ENCODE results near the gene IFNL4.

The IFNL4 gene

DNA sequence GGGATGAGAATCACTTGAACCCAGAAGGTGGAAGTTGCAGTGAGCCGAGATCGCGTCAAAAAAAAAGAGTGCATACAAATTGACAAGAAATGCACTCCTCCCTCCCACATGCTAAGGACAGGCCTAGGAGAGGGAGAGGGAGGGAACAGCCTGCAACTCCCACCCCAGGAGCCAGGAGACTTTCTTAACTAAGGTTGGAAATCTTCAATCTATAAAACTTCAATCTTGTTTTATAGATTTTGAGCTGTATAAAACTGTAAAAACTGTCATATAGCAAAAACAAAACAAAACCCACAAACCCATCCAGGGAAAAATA is 43.2 kb downstream of the IFNL4 start:
- Histone ChIP-seq H3K27ac (no peak overlapping the region), H3K9me3 (no peaks in the 10 kb centered on the region), H3K27me3 (peaks cover 0 to 68% of the 10 kb centered on the region in 2 donors), H3K4me3 (no peak overlapping the region), H3K4me1 (no peaks in the 10 kb centered on the region), H3K36me3 (no peaks in the 10 kb centered on the region)
- no peak for DNase-seq
- intact Hi-C loops (cut with DNase I; ENCODE audit: low total_unique reads) = no loop called here
- TF ChIP-seq, protein P1, sequence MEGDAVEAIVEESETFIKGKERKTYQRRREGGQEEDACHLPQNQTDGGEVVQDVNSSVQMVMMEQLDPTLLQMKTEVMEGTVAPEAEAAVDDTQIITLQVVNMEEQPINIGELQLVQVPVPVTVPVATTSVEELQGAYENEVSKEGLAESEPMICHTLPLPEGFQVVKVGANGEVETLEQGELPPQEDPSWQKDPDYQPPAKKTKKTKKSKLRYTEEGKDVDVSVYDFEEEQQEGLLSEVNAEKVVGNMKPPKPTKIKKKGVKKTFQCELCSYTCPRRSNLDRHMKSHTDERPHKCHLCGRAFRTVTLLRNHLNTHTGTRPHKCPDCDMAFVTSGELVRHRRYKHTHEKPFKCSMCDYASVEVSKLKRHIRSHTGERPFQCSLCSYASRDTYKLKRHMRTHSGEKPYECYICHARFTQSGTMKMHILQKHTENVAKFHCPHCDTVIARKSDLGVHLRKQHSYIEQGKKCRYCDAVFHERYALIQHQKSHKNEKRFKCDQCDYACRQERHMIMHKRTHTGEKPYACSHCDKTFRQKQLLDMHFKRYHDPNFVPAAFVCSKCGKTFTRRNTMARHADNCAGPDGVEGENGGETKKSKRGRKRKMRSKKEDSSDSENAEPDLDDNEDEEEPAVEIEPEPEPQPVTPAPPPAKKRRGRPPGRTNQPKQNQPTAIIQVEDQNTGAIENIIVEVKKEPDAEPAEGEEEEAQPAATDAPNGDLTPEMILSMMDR (IDR thresholded peaks at IDR 0.05) = no peak

GRCh38 chr19:39203372-39204341 is 45.0 kb downstream of the IFNL4 start, which contains the start of gene SYCN:
Gene SYCN (minus strand): TSS chr19:39204263. CDS start chr19:39204254, 9 bp downstream.
- H3K4me3 ChIP-seq = no peak within 1 kb of the TSS
- H3K27ac ChIP-seq = no peak within 1 kb of the TSS
- intact Hi-C loops (cut with DNase I; ENCODE audit: low total_unique reads) = no loop called here
- TF ChIP-seq, protein P1 (IDR thresholded peaks at IDR 0.05) = no peak
- H3K36me3 ChIP-seq = no peaks in the 10 kb centered on the region
- H3K27me3 ChIP-seq = peaks cover 0 to 85% of the 10 kb centered on the region in 2 donors
- no peak for DNase-seq
- no peaks in the 10 kb centered on the region for H3K4me1 ChIP-seq
- no peaks in the 10 kb centered on the region for H3K9me3 ChIP-seq

DNA sequence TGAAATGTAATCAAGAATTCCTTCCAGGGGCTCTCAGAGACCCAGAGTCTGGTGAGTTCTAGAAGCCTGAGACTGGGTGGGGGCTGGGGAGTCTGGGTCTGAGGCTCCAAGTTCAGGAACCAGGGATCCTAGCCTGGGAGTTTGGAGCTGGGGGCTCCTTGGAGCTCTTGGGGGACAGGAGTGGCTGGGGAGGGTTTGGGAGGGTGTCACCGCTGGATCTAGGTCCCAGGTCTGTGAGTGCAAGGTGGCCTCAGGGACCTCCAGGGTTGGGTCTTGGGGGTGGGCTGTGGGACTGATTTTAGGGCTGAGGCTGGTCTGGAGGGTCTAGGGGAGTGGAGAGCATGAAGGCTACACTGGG is 45.7 kb downstream of the IFNL4 start:
- TF ChIP-seq, protein P1 (IDR thresholded peaks at IDR 0.05) = no peak
- no peak for DNase-seq
- no peaks in the 10 kb centered on the region for H3K9me3 ChIP-seq
- intact Hi-C loops (cut with DNase I; ENCODE audit: low total_unique reads) = no loop called here
- no peak overlapping the region for H3K27ac ChIP-seq
- H3K4me1 ChIP-seq = no peaks in the 10 kb centered on the region
- H3K36me3 ChIP-seq = no peaks in the 10 kb centered on the region
- no peak overlapping the region for H3K4me3 ChIP-seq
- H3K27me3 ChIP-seq = peaks cover 0 to 85% of the 10 kb centered on the region in 2 donors

GRCh38 chr19:39200803-39201115 is 47.9 kb downstream of the IFNL4 start:
- Histone ChIP-seq H3K4me3 (no peak overlapping the region), H3K9me3 (no peaks in the 10 kb centered on the region), H3K27me3 (peaks cover 0 to 95% of the 10 kb centered on the region in 2 donors), H3K4me1 (peaks cover 0 to 9% (median 3%) of the 10 kb centered on the region in 4 donors), H3K36me3 (no peaks in the 10 kb centered on the region), H3K27ac (no peak overlapping the region)
- DNase-seq = no peak
- intact Hi-C loops (cut with DNase I; ENCODE audit: low total_unique reads) = no loop called here
- TF ChIP-seq, protein P1 (IDR thresholded peaks at IDR 0.05) = no peak

DNA sequence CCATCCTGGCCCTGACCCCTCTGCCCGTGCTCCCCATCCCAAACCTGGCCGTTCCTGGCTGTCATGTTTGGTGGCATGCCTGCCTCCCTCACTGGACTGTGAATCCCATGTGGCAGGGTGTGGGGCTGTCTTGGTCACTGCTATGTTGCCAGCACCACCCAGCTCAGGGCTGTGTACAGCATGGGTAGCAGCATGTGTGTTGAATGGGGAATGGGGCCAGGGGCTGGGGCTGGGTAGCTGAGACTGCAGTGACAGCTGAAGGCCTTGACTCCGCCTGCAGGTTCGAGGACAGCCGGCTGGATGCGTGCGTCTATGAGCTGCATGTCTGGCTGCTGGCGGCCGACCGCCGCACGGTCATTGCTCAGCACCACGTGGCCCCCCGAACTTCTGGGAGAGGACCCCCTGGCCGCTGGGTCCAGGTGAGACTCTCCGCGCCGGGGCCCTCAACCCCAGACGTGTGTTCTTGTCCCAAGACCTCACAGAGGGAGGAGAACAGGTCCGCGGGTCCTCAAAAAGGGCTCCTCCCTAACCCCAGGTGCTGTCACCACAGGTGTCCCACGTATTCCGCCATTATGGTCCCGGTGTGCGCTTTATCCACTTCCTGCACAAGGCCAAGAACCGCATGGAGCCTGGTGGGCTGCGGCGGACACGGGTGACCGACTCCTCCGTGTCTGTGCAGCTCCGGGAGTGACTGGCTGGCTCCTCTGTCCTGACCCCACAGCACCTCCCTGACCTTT is 48.4 kb downstream of the IFNL4 start:
- Histone ChIP-seq H3K36me3 (no peaks in the 10 kb centered on the region), H3K4me1 (peaks cover 0 to 9% (median 3%) of the 10 kb centered on the region in 4 donors), H3K9me3 (no peaks in the 10 kb centered on the region), H3K27ac (no peak overlapping the region), H3K27me3 (peaks cover 0 to 99% of the 10 kb centered on the region in 2 donors), H3K4me3 (no peak overlapping the region)
- no peak for DNase-seq
- TF ChIP-seq, protein P1 (IDR thresholded peaks at IDR 0.05) = no peak
- intact Hi-C loops (cut with DNase I; ENCODE audit: low total_unique reads) = no loop called here

All from tibial artery (tissue), 4 donors.